HG03342 (cell line): ENCODE measurements around the gene GNPTAB.
"Not testable (repeated sequence)": the region's sequence is repeated elsewhere in the genome, so short reads cannot be mapped to it uniquely, and the experiment has no call there.

Experiments used
- ATAC-seq: cut with Tn5 transposase; IDR thresholded peaks from one replicate; pipeline ENCODE4 v1.9.1; 2021; ENCODE audit warnings: mild to moderate bottlenecking, moderate library complexity; ENCODE audit not compliant: unreplicated experiment

GNPTAB gene

GRCh38 chr12:101740566-101740965, 90.2 kb downstream of the GNPTAB start:
- no peak for ATAC-seq

GRCh38 chr12:101738920-101739665, 91.7 kb downstream of the GNPTAB start, which contains the start of gene SYCP3:
TSS of gene SYCP3 (minus strand) at chr12:101739462. CDS start at chr12:101737935, 1,527 bp downstream.
- ATAC-seq: no peak

- ATAC-seq: no peak
These were observed 93.3 kb downstream of the GNPTAB start for GRCh38 chr12:101737476-101737875.

GRCh38 chr12:101734482-101734881, 96.3 kb downstream of the GNPTAB start:
- ATAC-seq: not testable (repeated sequence)

- ATAC-seq: no peak
These were observed 97.6 kb downstream of the GNPTAB start for GRCh38 chr12:101733166-101733565.

GRCh38 chr12:101732318-101732717, 98.4 kb downstream of the GNPTAB start:
- no peak for ATAC-seq

GRCh38 chr12:101729842-101730241, 100.9 kb downstream of the GNPTAB start:
- no peak for ATAC-seq

- no peak for ATAC-seq
These were observed 103.7 kb downstream of the GNPTAB start for GRCh38 chr12:101727098-101727497.

- ATAC-seq: no peak
These were observed 108.4 kb downstream of the GNPTAB start for GRCh38 chr12:101722392-101722791.

- ATAC-seq: no peak
These were observed 110.6 kb downstream of the GNPTAB start for GRCh38 chr12:101720118-101720517.

- no peak for ATAC-seq
These were observed 111.2 kb downstream of the GNPTAB start for GRCh38 chr12:101719566-101719965.

- no peak for ATAC-seq
These were observed 115.8 kb downstream of the GNPTAB start for GRCh38 chr12:101714877-101715444.

- ATAC-seq: no peak
These were observed 116.8 kb downstream of the GNPTAB start for GRCh38 chr12:101713930-101714329.

- no peak for ATAC-seq
These were observed 117.6 kb downstream of the GNPTAB start for GRCh38 chr12:101713059-101713682.

- no peak for ATAC-seq
These were observed 120.5 kb downstream of the GNPTAB start for GRCh38 chr12:101710288-101710687.

- ATAC-seq: no peak
These were observed 123.5 kb downstream of the GNPTAB start for GRCh38 chr12:101707131-101707782.

- ATAC-seq: no peak
These were observed 124.4 kb downstream of the GNPTAB start for GRCh38 chr12:101706403-101706802.

- ATAC-seq: no peak
These were observed 127.3 kb downstream of the GNPTAB start for GRCh38 chr12:101703487-101703886.

- no peak for ATAC-seq
These were observed 130.4 kb downstream of the GNPTAB start for GRCh38 chr12:101700299-101700820.

GRCh38 chr12:101698800-101699347, 131.9 kb downstream of the GNPTAB start:
- no peak for ATAC-seq
